DOHH2 (cell line): ENCODE results near the gene TCOF1.

Source experiments
- EZH2phosphoT487 ChIP-seq: fragments of 200-600 bp; sonication (generic); IDR thresholded peaks from 2 replicates; pipeline ENCODE4 v1.6.1; 2017; ENCODE audit warnings: borderline replicate concordance, mild to moderate bottlenecking, antibody characterized with exemption, low read length, moderate library complexity, mixed read lengths
- TF ChIP-seq, protein P1 (sequence below): fragments of 200-600 bp; sonication (generic); IDR thresholded peaks from one replicate; pipeline ENCODE4 v1.5.1; 2014; ENCODE audit warnings: antibody characterized with exemption, mild to moderate bottlenecking, low read depth, low read length; ENCODE audit not compliant: poor library complexity, severe bottlenecking

- TF ChIP-seq, protein P1, sequence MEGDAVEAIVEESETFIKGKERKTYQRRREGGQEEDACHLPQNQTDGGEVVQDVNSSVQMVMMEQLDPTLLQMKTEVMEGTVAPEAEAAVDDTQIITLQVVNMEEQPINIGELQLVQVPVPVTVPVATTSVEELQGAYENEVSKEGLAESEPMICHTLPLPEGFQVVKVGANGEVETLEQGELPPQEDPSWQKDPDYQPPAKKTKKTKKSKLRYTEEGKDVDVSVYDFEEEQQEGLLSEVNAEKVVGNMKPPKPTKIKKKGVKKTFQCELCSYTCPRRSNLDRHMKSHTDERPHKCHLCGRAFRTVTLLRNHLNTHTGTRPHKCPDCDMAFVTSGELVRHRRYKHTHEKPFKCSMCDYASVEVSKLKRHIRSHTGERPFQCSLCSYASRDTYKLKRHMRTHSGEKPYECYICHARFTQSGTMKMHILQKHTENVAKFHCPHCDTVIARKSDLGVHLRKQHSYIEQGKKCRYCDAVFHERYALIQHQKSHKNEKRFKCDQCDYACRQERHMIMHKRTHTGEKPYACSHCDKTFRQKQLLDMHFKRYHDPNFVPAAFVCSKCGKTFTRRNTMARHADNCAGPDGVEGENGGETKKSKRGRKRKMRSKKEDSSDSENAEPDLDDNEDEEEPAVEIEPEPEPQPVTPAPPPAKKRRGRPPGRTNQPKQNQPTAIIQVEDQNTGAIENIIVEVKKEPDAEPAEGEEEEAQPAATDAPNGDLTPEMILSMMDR, result no peak
- no peak for TF ChIP-seq EZH2phosphoT487
Measured at GRCh38 chr5:150322202-150322601, 35.3 kb upstream of the TCOF1 start.
